Activated naive CD4-positive, alpha-beta T cell treated with anti-CD3 and anti-CD28 coated beads for 36 hours (primary cell): ENCODE data around the gene LEO1. TPM values are rescaled to one million over a fixed set of nuclear protein-coding genes. Genes with fewer than 3 reads are reported as not detected.
"Not testable (repeated sequence)": the region's sequence is repeated elsewhere in the genome, so short reads cannot be mapped to it uniquely, and the experiment has no call there.

ENCODE experiments used
- CTCF ChIA-PET: fragments of 350-600 bp; sonication (Branson Sonifier 250); formaldehyde crosslinking; loops from one replicate; lab custom pipeline; 2021; ENCODE audit warnings: antibody characterized with exemption; lab: Charles Lee
- DNase-seq: peaks from one replicate; pipeline ENCODE4 v3.0.0-alpha.2; 2020
- H3K27ac Mint-ChIP-seq: one replicate; pipeline ENCODE4 v1.8.0; 2021; ENCODE audit warnings: mild to moderate bottlenecking, mixed read lengths
- H3K27me3 Mint-ChIP-seq: one replicate; pipeline ENCODE4 v1.8.0; 2021; ENCODE audit warnings: low read depth, mixed read lengths
- H3K36me3 Mint-ChIP-seq: one replicate; pipeline ENCODE4 v1.8.0; 2021; ENCODE audit warnings: low read depth, mixed read lengths
- H3K4me1 Mint-ChIP-seq: one replicate; pipeline ENCODE4 v1.8.0; 2021; ENCODE audit warnings: low read depth, mixed read lengths
- H3K4me3 Mint-ChIP-seq: one replicate; pipeline ENCODE4 v1.8.0; 2021; ENCODE audit warnings: mild to moderate bottlenecking, moderate library complexity, mixed read lengths
- H3K9me3 Mint-ChIP-seq: one replicate; pipeline ENCODE4 v1.8.0; 2021; ENCODE audit warnings: mixed read lengths
- intact Hi-C: fragments of 100-400 bp; cut with micrococcal nuclease; formaldehyde crosslinking; loops from one replicate; pipeline ENCODE4 v1.15.1; 2023
- total RNA-seq, 2 experiments: library from RNA; stranded (reverse); gene quantifications; one replicate each; pipeline ENCODE4 v1.2.3, GENCODE V29; 2021

Gene LEO1
- total RNA-seq, 2 experiments from 2014 or later: 21.0 to 23.8 TPM

DNA sequence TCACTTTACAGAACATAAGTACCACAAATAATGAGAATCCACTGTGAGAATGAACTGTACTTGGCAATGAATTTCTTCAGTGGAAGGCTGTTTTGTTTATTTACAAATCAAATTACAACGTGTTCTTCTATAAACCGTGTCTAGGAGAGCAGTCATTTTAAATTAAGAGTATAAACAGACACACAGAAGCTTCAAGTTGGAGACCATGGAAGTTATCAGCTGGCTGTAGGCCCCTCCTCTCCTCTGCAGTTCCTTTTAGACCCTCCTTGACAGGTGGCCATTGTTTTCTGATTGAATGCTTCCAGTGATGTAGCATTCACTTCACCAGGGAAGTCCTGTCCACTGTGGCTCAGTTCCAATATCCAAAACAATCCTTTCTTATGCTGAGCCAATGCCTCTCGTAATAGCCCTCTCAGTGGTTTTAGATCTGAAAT lies 40.1 kb upstream of the LEO1 start:
- Mint-ChIP-seq H3K27me3 (no peaks in the 10 kb centered on the region), H3K4me1 (peaks cover 48% of the 10 kb centered on the region), H3K9me3 (no peaks in the 10 kb centered on the region), H3K36me3 (no peaks in the 10 kb centered on the region), H3K4me3 (no peak overlapping the region), H3K27ac (no peak overlapping the region)
- CTCF ChIA-PET: no interaction called here
- DNase-seq: no peak
- intact Hi-C loops: loop anchor here (5.0 to 10.0 kb wide), 2 partner anchors 149 to 1877 kb away; no protein-coding TSS in a partner anchor

DNA sequence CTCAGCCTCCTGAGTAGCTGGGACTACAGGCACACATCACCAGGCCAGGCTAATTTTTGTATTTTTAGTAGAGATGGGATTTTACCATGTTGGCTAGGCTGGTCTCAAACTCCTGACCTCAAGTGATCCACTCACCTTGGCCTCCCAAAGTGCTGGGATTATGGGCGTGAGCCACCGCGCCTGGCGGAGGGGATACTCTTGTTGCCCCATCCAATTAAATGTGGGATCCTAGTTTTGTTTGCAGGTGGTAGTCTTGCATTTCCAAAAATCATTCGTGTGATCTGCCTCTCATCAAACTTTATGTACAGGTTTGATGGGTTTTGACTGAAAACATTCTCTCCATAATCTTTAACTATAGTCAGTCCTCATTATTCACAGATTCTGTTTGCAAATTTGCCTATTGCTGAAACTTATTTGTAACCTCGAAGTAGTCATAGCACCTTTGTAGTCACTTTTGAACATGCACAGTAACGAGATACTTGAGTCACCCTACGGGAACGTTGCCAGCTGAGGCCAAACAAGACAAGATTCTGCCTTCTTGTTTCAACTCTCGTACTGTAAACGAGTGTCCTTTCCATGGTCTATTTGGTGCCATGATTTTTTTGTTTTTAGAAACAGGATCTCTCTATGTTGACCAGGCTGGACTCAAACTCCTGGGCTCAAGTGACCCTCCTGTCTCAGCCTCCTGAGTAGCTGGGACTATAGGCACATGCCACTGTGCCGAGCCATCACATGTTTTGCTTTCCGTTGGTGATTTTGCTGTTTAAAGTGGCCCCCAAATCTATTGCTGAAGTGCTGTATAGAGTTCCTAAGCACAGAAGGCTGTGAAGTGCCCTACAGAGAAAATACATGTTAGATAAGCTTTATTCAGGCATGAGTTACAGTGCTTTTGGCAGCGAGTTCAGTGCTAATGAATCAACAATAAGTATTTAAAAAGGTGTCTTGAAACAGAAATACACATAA lies 39.3 kb upstream of the LEO1 start:
- peaks cover 57% of the 10 kb centered on the region for H3K4me1 Mint-ChIP-seq

DNA sequence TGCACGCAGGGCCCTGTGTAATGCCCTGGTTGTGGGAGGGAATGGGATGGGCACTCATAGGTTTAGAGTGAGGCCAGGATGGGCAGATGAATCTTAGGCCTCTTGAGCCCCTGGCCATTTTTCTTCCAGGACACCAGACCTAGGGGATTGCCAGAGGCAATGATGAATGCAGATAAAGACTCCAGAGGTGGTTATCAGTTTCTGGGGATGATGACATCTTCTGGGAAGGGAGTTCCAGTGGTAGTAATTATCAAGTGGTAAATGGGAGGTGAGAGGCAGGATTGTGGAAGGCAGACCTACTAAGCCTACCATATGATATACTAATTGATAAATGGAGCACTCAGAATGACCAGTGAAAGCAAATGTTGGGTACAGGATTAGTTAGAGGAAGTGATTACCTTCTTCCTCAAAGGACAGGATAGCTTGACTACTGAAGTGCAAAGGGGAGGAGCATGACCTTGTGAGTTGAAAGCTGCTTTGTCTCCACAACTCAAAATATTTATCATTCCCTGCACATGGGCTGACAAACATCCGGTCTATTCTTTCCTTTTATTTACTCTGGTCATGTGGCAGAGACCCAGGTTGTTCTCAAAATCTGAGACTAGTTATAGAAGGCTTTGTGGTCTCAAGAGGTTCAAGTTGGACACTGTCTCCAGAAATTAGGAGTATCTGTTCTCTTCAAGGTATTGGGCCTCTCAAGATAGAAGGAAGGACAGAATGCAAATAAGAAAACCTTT lies 37.3 kb upstream of the LEO1 start:
- no peak overlapping the region for H3K27ac Mint-ChIP-seq
- H3K36me3 Mint-ChIP-seq: no peaks in the 10 kb centered on the region
- CTCF ChIA-PET: interaction anchor here (0.6 to 1.6 kb wide), 3 partner anchors 66 to 130 kb away, joined by 3 read pairs; no protein-coding TSS in a partner anchor
- no peaks in the 10 kb centered on the region for H3K9me3 Mint-ChIP-seq
- DNase-seq: no peak
- H3K4me1 Mint-ChIP-seq: peaks cover 63% of the 10 kb centered on the region
- H3K4me3 Mint-ChIP-seq: no peak overlapping the region
- intact Hi-C loops: loop anchor here (1.0 to 5.0 kb wide), 4 partner anchors 170 to 273 kb away; no protein-coding TSS in a partner anchor
- H3K27me3 Mint-ChIP-seq: peaks cover 4% of the 10 kb centered on the region

More for the DNA sequence above, 39.3 kb upstream of the LEO1 start:
- CTCF ChIA-PET: interaction anchor here (1.0 kb wide), 1 partner anchor 216 kb away, joined by 3 read pairs; no protein-coding TSS in a partner anchor
- no peak overlapping the region for H3K4me3 Mint-ChIP-seq
- no peaks in the 10 kb centered on the region for H3K36me3 Mint-ChIP-seq
- intact Hi-C loops: loop anchor here (5.0 to 10.0 kb wide), 2 partner anchors 149 to 1876 kb away; no protein-coding TSS in a partner anchor
- H3K27ac Mint-ChIP-seq: no peak overlapping the region
- no peaks in the 10 kb centered on the region for H3K27me3 Mint-ChIP-seq
- no peaks in the 10 kb centered on the region for H3K9me3 Mint-ChIP-seq
- DNase-seq: peak; percentile 85

DNA sequence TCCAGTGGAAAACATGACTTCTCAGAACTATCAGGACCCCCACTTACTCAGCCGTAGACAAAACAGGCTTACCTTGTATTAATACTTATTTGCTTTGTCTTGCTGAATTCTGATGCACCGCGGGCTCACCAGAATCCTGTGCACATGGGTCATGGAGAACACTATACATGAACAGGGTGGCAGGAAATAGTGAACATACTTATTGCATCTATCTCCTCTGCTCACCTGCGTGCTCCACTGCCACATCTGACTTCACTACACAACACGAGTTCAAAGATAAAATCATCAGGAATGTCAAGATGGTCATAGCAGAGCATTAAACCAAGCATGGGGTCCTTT lies 36.8 kb upstream of the LEO1 start:
- no peaks in the 10 kb centered on the region for H3K36me3 Mint-ChIP-seq
- CTCF ChIA-PET: interaction anchor here (0.6 kb wide), 2 partner anchors 66 to 130 kb away, joined by 3 read pairs; no protein-coding TSS in a partner anchor
- intact Hi-C loops: loop anchor here (1.0 to 5.0 kb wide), 4 partner anchors 170 to 272 kb away; no protein-coding TSS in a partner anchor
- no peak overlapping the region for H3K27ac Mint-ChIP-seq
- H3K4me1 Mint-ChIP-seq: peaks cover 61% of the 10 kb centered on the region
- H3K4me3 Mint-ChIP-seq: no peak overlapping the region
- H3K9me3 Mint-ChIP-seq: no peaks in the 10 kb centered on the region
- peaks cover 4% of the 10 kb centered on the region for H3K27me3 Mint-ChIP-seq
- DNase-seq: peak; percentile 18

DNA sequence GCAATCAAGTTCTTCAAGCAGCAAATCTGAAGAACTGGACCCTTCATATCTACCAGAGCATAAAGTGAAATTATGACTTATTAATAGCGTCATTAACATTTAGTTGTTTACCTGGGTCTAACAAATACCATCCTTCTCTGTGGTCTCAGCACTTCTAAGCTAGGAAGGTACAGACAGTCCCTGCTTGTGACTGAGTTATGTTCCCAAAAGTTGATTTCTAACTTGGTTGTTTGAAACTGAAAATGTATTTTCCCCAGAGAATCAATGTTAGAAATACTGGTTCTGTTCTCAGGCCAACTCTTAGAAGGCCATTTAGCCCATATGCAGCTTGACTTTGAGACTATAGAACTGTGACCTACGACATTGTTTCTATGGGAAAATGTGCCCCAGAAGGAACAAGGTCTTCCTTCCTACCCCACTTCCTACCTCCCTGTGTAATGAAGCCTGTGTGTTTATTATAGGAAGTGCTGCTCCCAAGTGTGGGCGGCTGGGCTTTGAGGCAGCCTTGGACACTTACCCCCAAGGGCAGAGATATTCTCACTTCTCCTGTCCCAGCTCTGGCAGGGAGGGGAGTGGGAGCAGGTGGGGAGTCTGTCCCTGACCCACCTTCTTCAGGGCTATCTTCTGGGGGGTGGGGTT lies 35.2 kb upstream of the LEO1 start:
- Mint-ChIP-seq H3K27me3 (peaks cover 6% of the 10 kb centered on the region), H3K36me3 (peaks cover 1% of the 10 kb centered on the region), H3K4me3 (no peak overlapping the region), H3K27ac (no peak overlapping the region), H3K9me3 (peaks cover 1% of the 10 kb centered on the region), H3K4me1 (peaks cover 54% of the 10 kb centered on the region)
- intact Hi-C loops: loop anchor here (1.0 to 5.0 kb wide), 8 partner anchors 7 to 552 kb away; partner anchors contain the start of gene LEO1
- CTCF ChIA-PET: interaction anchor here (0.6 to 2.0 kb wide), 3 partner anchors 45 to 164 kb away, joined by 4 to 10 read pairs (median 5); no protein-coding TSS in a partner anchor
- no peak for DNase-seq

DNA sequence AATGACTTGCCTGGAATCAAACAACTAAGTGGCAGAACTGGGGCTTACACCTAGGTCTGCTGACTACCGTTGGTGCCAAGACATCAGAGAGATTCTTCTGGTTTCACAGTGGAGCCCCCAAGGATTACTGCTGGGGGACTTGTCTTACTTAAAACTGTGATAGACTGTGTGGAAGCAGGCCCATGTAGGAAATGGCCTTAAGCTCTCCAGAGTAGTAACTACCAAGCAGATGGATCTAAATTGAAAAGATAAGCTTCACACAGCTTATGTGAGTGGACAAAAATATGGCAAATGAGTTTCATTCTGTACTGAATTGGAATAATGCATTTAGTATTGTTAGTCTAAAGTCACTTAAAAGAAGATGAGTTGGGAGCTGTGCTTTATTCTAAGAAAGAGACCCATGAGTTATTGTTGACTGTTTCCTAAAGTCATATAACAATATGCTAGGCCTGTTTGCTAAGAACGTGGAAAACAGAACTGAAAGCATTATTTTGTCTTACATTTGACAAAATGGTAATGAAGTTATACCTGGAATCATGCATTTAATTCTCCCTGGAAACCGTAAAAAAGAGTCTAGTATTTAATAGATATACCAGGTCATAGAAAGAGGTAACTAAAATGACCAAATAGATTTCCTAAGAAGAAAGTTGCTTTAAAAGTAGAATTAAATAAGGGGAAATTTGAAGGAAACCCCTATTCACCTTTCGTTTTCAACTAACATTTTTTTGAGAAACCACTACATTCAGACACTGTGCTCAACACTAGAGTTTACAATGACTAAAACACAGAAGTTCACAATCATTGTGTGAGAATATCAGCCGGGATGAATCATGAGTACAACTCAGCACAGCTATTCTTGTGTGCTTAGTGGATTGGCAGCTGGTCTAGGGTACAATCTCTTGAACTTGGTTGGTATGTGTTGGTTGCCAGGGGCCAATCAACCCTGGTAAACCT lies 34.4 kb upstream of the LEO1 start:
- H3K4me3 Mint-ChIP-seq: no peak overlapping the region

DNA sequence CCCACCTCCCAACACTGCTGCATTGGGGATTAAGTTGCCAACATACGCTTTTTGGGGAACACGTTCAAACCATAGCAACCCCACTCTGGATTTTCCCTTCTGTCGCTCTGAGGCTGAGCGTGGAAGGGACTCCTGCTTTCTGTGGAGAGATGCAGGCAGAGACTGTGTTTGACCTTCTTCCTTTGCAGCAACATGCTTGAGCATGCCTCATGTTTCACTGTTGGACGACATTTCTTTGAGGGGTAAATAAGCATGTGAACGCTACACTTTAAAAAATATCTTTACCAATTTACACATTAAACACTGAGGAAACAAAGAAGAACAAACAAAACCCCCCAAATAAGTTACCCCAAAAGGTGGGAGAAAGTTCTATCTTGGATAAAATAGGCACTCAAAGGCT lies 33.2 kb upstream of the LEO1 start:
- H3K4me1 Mint-ChIP-seq: peaks cover 44% of the 10 kb centered on the region
- H3K4me3 Mint-ChIP-seq: no peak overlapping the region
- peaks cover 1% of the 10 kb centered on the region for H3K9me3 Mint-ChIP-seq
- H3K27me3 Mint-ChIP-seq: peaks cover 6% of the 10 kb centered on the region
- intact Hi-C loops: loop anchor here (5.0 kb wide), 2 partner anchors 173 to 217 kb away; no protein-coding TSS in a partner anchor
- CTCF ChIA-PET: interaction anchor here (1.0 kb wide), 1 partner anchor 13 kb away, joined by 3 read pairs; no protein-coding TSS in a partner anchor
- no peak overlapping the region for H3K27ac Mint-ChIP-seq
- no peak for DNase-seq
- H3K36me3 Mint-ChIP-seq: peaks cover 1% of the 10 kb centered on the region

More for the DNA sequence above, 34.4 kb upstream of the LEO1 start:
- peak overlapping the region; percentile 30 for H3K27ac Mint-ChIP-seq
- DNase-seq: peak; percentile 58
- peaks cover 1% of the 10 kb centered on the region for H3K9me3 Mint-ChIP-seq
- H3K27me3 Mint-ChIP-seq: peaks cover 6% of the 10 kb centered on the region
- CTCF ChIA-PET: interaction anchor here (0.6 to 2.0 kb wide), 3 partner anchors 34 to 72 kb away, joined by 4 to 10 read pairs (median 5); no protein-coding TSS in a partner anchor
- peaks cover 1% of the 10 kb centered on the region for H3K36me3 Mint-ChIP-seq
- intact Hi-C loops: loop anchor here (1.0 to 5.0 kb wide), 8 partner anchors 8 to 553 kb away; partner anchors contain the start of gene LEO1
- H3K4me1 Mint-ChIP-seq: peaks cover 50% of the 10 kb centered on the region

DNA sequence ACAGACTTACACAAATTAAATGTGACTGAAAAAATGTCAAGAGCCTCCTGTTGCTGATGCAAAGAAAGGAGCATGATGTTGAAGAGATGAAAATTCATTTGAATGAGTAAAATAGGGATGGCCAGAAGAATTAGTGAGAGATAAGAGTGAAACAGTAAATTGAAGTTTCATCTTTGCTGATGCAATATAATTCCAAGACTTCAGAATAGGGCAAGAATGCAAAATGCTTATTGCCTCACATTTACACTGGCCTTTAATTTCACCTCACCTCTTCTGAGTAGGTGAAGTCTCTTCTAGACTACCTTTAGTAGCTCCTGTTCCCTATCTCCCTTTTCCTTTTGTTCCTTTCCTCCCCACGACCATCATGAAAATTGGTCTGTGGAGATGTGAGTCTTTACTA lies 32.1 kb upstream of the LEO1 start:
- H3K36me3 Mint-ChIP-seq: peaks cover 1% of the 10 kb centered on the region
- no peak for DNase-seq
- CTCF ChIA-PET: interaction anchor here (1.2 kb wide), 1 partner anchor 75 kb away, joined by 3 read pairs; no protein-coding TSS in a partner anchor
- H3K4me1 Mint-ChIP-seq: peaks cover 39% of the 10 kb centered on the region
- peaks cover 6% of the 10 kb centered on the region for H3K27me3 Mint-ChIP-seq
- H3K4me3 Mint-ChIP-seq: no peak overlapping the region
- H3K9me3 Mint-ChIP-seq: peaks cover 1% of the 10 kb centered on the region
- no peak overlapping the region for H3K27ac Mint-ChIP-seq
- intact Hi-C loops: no loop called here

DNA sequence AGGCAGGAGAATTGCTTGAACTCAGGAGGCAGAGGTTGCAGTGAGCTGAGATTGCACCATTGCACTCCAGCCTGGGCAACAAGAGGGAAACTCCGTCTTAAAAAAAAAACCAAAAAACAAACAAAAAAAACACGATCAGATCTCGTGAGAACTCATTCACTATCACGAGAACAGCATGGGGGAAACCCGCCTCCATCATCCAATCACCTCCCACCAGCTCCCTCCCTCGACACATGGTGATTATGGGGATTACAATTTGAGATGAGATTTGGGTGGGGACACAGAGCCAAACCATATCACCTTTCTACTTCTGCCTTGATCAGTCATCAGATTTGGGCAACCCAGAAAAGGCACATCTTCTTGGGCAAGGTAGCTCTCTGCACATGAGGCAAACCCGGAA lies 31.5 kb upstream of the LEO1 start:
- H3K4me1 Mint-ChIP-seq: peaks cover 33% of the 10 kb centered on the region
- CTCF ChIA-PET: interaction anchor here (0.6 to 1.2 kb wide), 2 partner anchors 11 to 75 kb away, joined by 3 read pairs; no protein-coding TSS in a partner anchor

DNA sequence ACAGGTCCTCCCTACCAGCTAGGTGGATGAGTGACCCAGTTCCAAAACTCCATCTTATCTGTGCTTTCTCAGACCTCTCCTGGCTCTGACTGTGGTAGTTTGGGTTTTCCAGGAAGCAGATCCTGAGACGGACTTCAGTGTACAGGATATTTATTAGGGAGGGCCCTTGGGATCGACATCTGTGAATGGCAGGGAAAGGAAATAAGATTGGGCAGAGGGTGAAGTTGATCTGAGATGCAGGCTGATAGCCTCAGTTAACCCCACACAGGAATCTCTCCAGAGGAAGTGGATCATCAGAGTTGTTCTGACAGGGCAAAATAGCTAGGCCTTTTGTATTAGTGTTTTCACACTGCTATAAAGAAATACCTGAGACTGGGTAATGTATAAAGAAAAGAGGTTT lies 30.8 kb upstream of the LEO1 start:
- Mint-ChIP-seq H3K4me3 (no peak overlapping the region), H3K36me3 (peaks cover 1% of the 10 kb centered on the region), H3K4me1 (peaks cover 28% of the 10 kb centered on the region), H3K27me3 (peaks cover 6% of the 10 kb centered on the region), H3K27ac (no peak overlapping the region), H3K9me3 (peaks cover 1% of the 10 kb centered on the region)
- intact Hi-C loops: no loop called here
- CTCF ChIA-PET: interaction anchor here (0.6 kb wide), 1 partner anchor 10 kb away, joined by 3 read pairs; no protein-coding TSS in a partner anchor
- DNase-seq: no peak

More for the DNA sequence above, 31.5 kb upstream of the LEO1 start:
- H3K9me3 Mint-ChIP-seq, H3K27ac Mint-ChIP-seq, H3K4me3 Mint-ChIP-seq, intact Hi-C loops, DNase-seq, H3K36me3 Mint-ChIP-seq, H3K27me3 Mint-ChIP-seq: not testable (repeated sequence)
